Ovary (tissue), 3 donors: ENCODE results near the gene ADAR.

Source experiments
- CTCF ChIP-seq, 3 donors: fragments of 450-650 bp in 2 of 3; fragments of 200-600 bp in 1 of 3; IDR thresholded peaks; one replicate each; pipeline versions ENCODE4 v1.5.1 to v1.8.0; 2016 to 2022; ENCODE audit warnings: antibody characterized with exemption in 3 of 3, mild to moderate bottlenecking in 1 of 3
- EP300 ChIP-seq: sonication (generic); formaldehyde crosslinking; IDR thresholded peaks from one replicate; pipeline ENCODE4 v1.6.1; 2017; ENCODE audit warnings: antibody characterized with exemption
- POLR2A ChIP-seq: fragments of 450-650 bp; IDR thresholded peaks from one replicate; pipeline ENCODE4 v1.6.1; 2017; ENCODE audit warnings: antibody characterized with exemption, mild to moderate bottlenecking, moderate library complexity
- donor health status: DM: no; HTN: no; CAD: no.

GRCh38 chr1:154652893-154653292 is 44.9 kb upstream of the ADAR start:
- TF ChIP-seq CTCF (IDR thresholded peaks at IDR 0.05) (no peak), POLR2A (no peak), EP300 (no peak)
